Epithelial cell of proximal tubule (primary cell): ENCODE measurements around the gene CCSER1. TPM values are rescaled to one million over a fixed set of nuclear protein-coding genes. Genes with fewer than 3 reads are reported as not detected.

Experiments used
- DNase-seq: peaks from one replicate; pipeline ENCODE4 v3.0.0-alpha.2; 2011; ENCODE audit warnings: low read depth
- H3K4me3 ChIP-seq: 2 replicates; pipeline ENCODE4 v1.5.1; 2011; ENCODE audit warnings: low read depth, mild to moderate bottlenecking, low read length
- CTCF ChIP-seq: conservative IDR thresholded peaks from 2 replicates; pipeline ENCODE4 v1.5.1; 2012; ENCODE audit warnings: low read depth, mild to moderate bottlenecking, low read length
- total RNA-seq: library from RNA; depleted of rRNA; stranded (reverse); fragments of >200 nt; gene quantifications from 2 replicates; pipeline ENCODE4 v1.2.3, GENCODE V29; 2015

CCSER1 gene
- total RNA-seq, 1 donor from 2014 or later: not detected

GRCh38 chr4:90543419-90544170 is 416.4 kb downstream of the CCSER1 start:
- no peak for TF ChIP-seq CTCF
- DNase-seq: no peak
- H3K4me3 ChIP-seq: no peak overlapping the region

- no peak for TF ChIP-seq CTCF
- no peak overlapping the region for H3K4me3 ChIP-seq
- no peak for DNase-seq
These were observed 417.4 kb downstream of the CCSER1 start for GRCh38 chr4:90544532-90545045.

GRCh38 chr4:90545380-90545779 is 418.2 kb downstream of the CCSER1 start:
- no peak overlapping the region for H3K4me3 ChIP-seq
- no peak for DNase-seq
- TF ChIP-seq CTCF: no peak

GRCh38 chr4:90546114-90546513 is 418.9 kb downstream of the CCSER1 start:
- TF ChIP-seq CTCF: no peak
- no peak for DNase-seq
- H3K4me3 ChIP-seq: no peak overlapping the region

GRCh38 chr4:90570615-90571014 is 443.4 kb downstream of the CCSER1 start:
- H3K4me3 ChIP-seq: no peak overlapping the region
- no peak for TF ChIP-seq CTCF
- no peak for DNase-seq

GRCh38 chr4:90572996-90573395 is 445.8 kb downstream of the CCSER1 start:
- no peak for TF ChIP-seq CTCF
- DNase-seq: no peak
- no peak overlapping the region for H3K4me3 ChIP-seq

- H3K4me3 ChIP-seq: no peak overlapping the region
- DNase-seq: no peak
- TF ChIP-seq CTCF: no peak
These were observed 448.2 kb downstream of the CCSER1 start for GRCh38 chr4:90575371-90575770.
